Measurements from ENCODE around the gene SMPD3.

GRCh38 chr16:68446681-68447652, 1.3 kb downstream of the SMPD3 start:
- TF ChIP-seq CTCF (IDR thresholded peaks at IDR 0.05) (no peak), POLR2A (IDR thresholded peaks at IDR 0.05) (no peak)
